Left hindlimb (tissue), 1 donor: ENCODE results near the gene HMG20B.

ENCODE experiments used
- DNase-seq: peaks from one replicate; pipeline ENCODE4 v3.0.0-alpha.2; 2018

HMG20B gene

GRCh38 chr19:3608079-3608641, 35.4 kb downstream of the HMG20B start:
- DNase-seq = no peak

- no peak for DNase-seq
These were observed 36.1 kb downstream of the HMG20B start for GRCh38 chr19:3608750-3609322.

- DNase-seq = no peak
These were observed 37.3 kb downstream of the HMG20B start for GRCh38 chr19:3609779-3610719.

GRCh38 chr19:3610745-3611717, 38.3 kb downstream of the HMG20B start:
- no peak for DNase-seq

GRCh38 chr19:3611841-3612240, 39.1 kb downstream of the HMG20B start:
- DNase-seq = no peak

- no peak for DNase-seq
These were observed 39.6 kb downstream of the HMG20B start for GRCh38 chr19:3612330-3612729.

- DNase-seq = no peak
These were observed 40.4 kb downstream of the HMG20B start for GRCh38 chr19:3612901-3613741.

- no peak for DNase-seq
These were observed 41.3 kb downstream of the HMG20B start for GRCh38 chr19:3613818-3614661.

- DNase-seq = no peak
These were observed 42.2 kb downstream of the HMG20B start for GRCh38 chr19:3614858-3615505.

- DNase-seq = no peak
These were observed 42.9 kb downstream of the HMG20B start for GRCh38 chr19:3615524-3616135.

- DNase-seq = no peak
These were observed 44.7 kb downstream of the HMG20B start for GRCh38 chr19:3617463-3617862.

- DNase-seq = peak; percentile 68
These were observed 45.5 kb downstream of the HMG20B start for GRCh38 chr19:3618144-3618810.

GRCh38 chr19:3618811-3619630, 46.3 kb downstream of the HMG20B start:
- DNase-seq = no peak

- DNase-seq = no peak
These were observed 46.9 kb downstream of the HMG20B start for GRCh38 chr19:3619631-3620012.

- DNase-seq = no peak
These were observed 47.5 kb downstream of the HMG20B start for GRCh38 chr19:3620145-3620816.

GRCh38 chr19:3620817-3621547, 48.2 kb downstream of the HMG20B start:
- no peak for DNase-seq

GRCh38 chr19:3621689-3622088, 48.9 kb downstream of the HMG20B start:
- no peak for DNase-seq
